Measurements from ENCODE around the gene RPL3. TPM values are rescaled to one million over a fixed set of nuclear protein-coding genes. Genes with fewer than 3 reads are reported as not detected.
"Not testable (repeated sequence)": the region's sequence is repeated elsewhere in the genome, so short reads cannot be mapped to it uniquely, and the experiment has no call there.

RPL3 gene
- total RNA-seq, 2 donors from 2014 or later = 908 to 1,235 TPM

DNA sequence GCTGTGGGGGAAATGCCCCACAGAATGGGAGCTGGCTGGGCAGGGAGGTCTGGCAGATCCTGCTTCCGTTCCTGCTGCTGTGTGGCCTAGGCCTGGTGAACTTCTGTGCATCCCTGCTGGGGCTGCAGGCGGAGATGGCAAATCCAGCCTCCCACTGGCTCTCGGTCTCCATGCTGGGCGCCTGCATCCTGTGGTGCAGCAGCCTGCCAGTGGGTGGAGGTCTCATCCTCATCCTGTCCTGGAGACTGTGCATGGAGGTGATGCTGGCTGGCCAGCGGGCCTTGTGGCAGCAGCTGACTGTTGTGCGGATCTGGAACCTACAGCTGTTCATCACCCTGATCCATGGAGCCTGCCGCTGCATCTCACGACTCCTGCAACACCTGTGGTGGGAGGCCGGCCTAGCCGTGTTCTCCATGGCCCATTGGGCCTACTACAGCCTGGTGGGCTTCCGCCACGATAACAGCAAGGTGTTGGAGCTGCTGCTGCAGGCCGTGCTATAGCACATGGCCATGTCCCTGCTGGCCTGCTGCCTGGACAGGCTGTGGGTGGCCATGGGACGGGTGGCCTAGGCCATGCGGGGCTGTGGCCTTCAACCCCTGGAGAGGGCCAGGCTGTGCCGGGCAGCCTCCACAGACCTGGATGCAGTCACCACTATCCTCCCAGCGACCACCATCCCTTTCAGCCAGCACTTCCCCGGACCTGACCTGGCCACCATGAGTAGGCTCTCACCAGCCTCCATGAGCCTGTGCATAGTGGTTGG, 8.8 kb upstream of the RPL3 start:
- H3K36me3 ChIP-seq = no peaks in the 10 kb centered on the region
- ATAC-seq (ENCODE audit: insufficient number of reproducible peaks, low FRiP score, low read depth) (no peak), DNase-seq (ENCODE audit: low spot score) (no peak)
- no peaks in the 10 kb centered on the region for H3K9me3 ChIP-seq
- H3K27me3 ChIP-seq (replicated peaks; ENCODE audit: insufficient read depth) = no peaks in the 10 kb centered on the region
- TF ChIP-seq, protein P1, sequence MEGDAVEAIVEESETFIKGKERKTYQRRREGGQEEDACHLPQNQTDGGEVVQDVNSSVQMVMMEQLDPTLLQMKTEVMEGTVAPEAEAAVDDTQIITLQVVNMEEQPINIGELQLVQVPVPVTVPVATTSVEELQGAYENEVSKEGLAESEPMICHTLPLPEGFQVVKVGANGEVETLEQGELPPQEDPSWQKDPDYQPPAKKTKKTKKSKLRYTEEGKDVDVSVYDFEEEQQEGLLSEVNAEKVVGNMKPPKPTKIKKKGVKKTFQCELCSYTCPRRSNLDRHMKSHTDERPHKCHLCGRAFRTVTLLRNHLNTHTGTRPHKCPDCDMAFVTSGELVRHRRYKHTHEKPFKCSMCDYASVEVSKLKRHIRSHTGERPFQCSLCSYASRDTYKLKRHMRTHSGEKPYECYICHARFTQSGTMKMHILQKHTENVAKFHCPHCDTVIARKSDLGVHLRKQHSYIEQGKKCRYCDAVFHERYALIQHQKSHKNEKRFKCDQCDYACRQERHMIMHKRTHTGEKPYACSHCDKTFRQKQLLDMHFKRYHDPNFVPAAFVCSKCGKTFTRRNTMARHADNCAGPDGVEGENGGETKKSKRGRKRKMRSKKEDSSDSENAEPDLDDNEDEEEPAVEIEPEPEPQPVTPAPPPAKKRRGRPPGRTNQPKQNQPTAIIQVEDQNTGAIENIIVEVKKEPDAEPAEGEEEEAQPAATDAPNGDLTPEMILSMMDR (IDR thresholded peaks at IDR 0.05) = no peak
- H3K4me1 ChIP-seq (ENCODE audit: control insufficient read depth in 1 of 2, low read depth in 2 of 2) = no peaks in the 10 kb centered on the region
- no peak overlapping the region for H3K4me3 ChIP-seq
- H3K27ac ChIP-seq = no peak overlapping the region

DNA sequence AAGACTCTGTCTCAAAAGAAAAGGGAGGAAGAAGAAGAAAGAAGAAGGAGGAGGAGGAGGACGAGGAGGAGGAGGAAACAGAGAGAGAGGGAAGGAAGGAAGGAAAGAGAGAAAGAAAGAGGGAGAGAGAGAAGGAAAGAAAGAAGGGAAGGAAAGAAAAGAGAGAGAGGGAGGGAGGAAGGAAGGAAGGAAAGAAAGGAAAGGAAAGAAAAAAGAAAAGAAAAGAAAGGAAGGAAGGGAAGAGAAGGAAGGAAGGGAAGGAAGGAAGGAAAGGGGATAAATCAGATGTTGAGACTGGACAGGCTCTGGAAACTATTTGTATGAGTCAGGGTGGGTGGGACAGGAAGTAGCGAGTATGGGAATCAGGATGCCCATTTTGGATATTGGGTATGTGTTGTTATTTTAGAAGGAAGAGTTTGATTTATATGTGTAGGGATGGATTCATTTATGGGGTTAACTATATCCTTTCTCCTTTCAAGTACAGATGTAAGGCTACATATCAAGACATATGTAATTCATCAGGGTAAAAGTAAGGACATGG, 6.0 kb upstream of the RPL3 start:
- H3K36me3 ChIP-seq = no peaks in the 10 kb centered on the region
- TF ChIP-seq, protein P1 (IDR thresholded peaks at IDR 0.05) = no peak
- no peak overlapping the region for H3K4me3 ChIP-seq
- H3K27ac ChIP-seq = no peak overlapping the region
- ATAC-seq (ENCODE audit: insufficient number of reproducible peaks, low FRiP score, low read depth) = no peak
- no peak for DNase-seq (ENCODE audit: low spot score)
- H3K4me1 ChIP-seq (ENCODE audit: control insufficient read depth in 1 of 2, low read depth in 2 of 2) = no peaks in the 10 kb centered on the region
- no peaks in the 10 kb centered on the region for H3K9me3 ChIP-seq
- no peaks in the 10 kb centered on the region for H3K27me3 ChIP-seq (replicated peaks; ENCODE audit: insufficient read depth)

- not testable (repeated sequence) for H3K27me3 ChIP-seq (replicated peaks; ENCODE audit: insufficient read depth); H3K9me3 ChIP-seq; DNase-seq (ENCODE audit: low spot score); ATAC-seq (ENCODE audit: insufficient number of reproducible peaks, low FRiP score, low read depth)
- Histone ChIP-seq H3K36me3 (peaks cover 20% of the 10 kb centered on the region), H3K27ac (peak overlapping the region; percentile 96 to 99), H3K4me3 (peak overlapping the region; percentile 89), H3K4me1 (ENCODE audit: control insufficient read depth in 1 of 2, low read depth in 2 of 2) (peaks cover 15 to 32% of the 10 kb centered on the region in 2 donors)
Observed at GRCh38 chr22:39320616-39321029, 1.2 kb upstream of the RPL3 start.

DNA sequence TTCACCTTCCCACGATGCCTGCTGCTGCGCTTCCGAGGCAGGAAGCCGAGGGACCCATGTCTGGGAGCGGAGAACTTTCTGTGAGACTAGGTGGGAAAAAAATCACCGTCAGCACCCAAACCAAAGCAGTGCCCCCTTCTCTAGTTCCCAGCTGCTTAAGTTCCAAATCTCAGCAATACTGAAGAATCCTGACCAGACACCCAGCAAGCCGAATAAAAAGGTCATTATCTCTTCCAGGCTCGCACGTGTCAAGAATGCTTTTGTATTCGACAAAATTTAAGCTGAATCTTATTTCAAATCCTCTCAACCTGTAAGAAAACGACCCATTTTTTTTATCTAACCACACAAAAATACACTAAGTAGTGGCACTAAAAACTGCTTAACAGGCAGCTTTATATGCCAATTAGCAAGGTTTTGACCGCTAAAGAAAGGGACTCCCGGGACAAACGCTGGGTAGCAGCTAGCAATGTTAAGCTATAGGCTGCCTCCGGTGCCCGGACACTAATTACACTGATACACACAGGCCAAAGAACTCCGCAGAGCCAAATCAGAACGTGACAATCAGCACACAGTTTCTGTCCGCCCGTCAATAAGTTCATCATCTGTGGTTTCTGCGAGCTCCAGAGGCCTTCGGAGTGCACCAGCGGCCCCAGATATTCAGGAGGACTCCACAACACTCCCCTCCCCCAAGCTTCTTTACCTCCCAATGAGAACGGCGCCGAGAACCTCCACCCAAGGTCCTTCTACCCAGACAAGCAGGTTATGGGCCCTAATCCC, 728 bp downstream of the RPL3 start:
- peak overlapping the region; percentile 88 to 99 for H3K27ac ChIP-seq
- TF ChIP-seq, protein P1 (IDR thresholded peaks at IDR 0.05) = no peak
- no peaks in the 10 kb centered on the region for H3K27me3 ChIP-seq (replicated peaks; ENCODE audit: insufficient read depth)
- DNase-seq (ENCODE audit: low spot score) (no peak), ATAC-seq (ENCODE audit: insufficient number of reproducible peaks, low FRiP score, low read depth) (no peak)
- no peaks in the 10 kb centered on the region for H3K9me3 ChIP-seq
- H3K36me3 ChIP-seq = peaks cover 39% of the 10 kb centered on the region
- peaks cover 15 to 47% of the 10 kb centered on the region in 2 donors for H3K4me1 ChIP-seq (ENCODE audit: control insufficient read depth in 1 of 2, low read depth in 2 of 2)
- peak overlapping the region; percentile 89 for H3K4me3 ChIP-seq

GRCh38 chr22:39317775-39318506, 1.5 kb downstream of the RPL3 start:
- no peak for ATAC-seq (ENCODE audit: insufficient number of reproducible peaks, low FRiP score, low read depth)
- peak overlapping the region; percentile 88 to 99 for H3K27ac ChIP-seq
- peaks cover 46% of the 10 kb centered on the region for H3K36me3 ChIP-seq
- H3K27me3 ChIP-seq (replicated peaks; ENCODE audit: insufficient read depth) = no peaks in the 10 kb centered on the region
- peaks cover 15 to 47% of the 10 kb centered on the region in 2 donors for H3K4me1 ChIP-seq (ENCODE audit: control insufficient read depth in 1 of 2, low read depth in 2 of 2)
- peak overlapping the region; percentile 89 for H3K4me3 ChIP-seq
- TF ChIP-seq, protein P1 (IDR thresholded peaks at IDR 0.05) = no peak
- H3K9me3 ChIP-seq = no peaks in the 10 kb centered on the region
- no peak for DNase-seq (ENCODE audit: low spot score)

Data from thoracic aorta (tissue), 2 donors.